Activated CD4-positive, alpha-beta T cell treated with anti-CD3 and anti-CD28 coated beads for 36 hours (primary cell): ENCODE data around the gene PARP15. TPM values are rescaled to one million over a fixed set of nuclear protein-coding genes. Genes with fewer than 3 reads are reported as not detected.
"Not testable (repeated sequence)": the region's sequence is repeated elsewhere in the genome, so short reads cannot be mapped to it uniquely, and the experiment has no call there.

Source experiments
- ATAC-seq: fragments of 200-7000 bp; cut with Tn5 transposase; one replicate; pipeline ENCODE4 v1.10.0; 2021; ENCODE audit warnings: mild to moderate bottlenecking, moderate library complexity
- CTCF ChIA-PET: fragments of 350-600 bp; sonication (Branson Sonifier 250); formaldehyde crosslinking; loops from one replicate; lab custom pipeline; 2021; ENCODE audit warnings: antibody characterized with exemption; lab: Charles Lee
- POLR2A ChIA-PET: fragments of 350-600 bp; sonication (Branson Sonifier 250); formaldehyde crosslinking; loops from one replicate; lab custom pipeline; 2021; ENCODE audit warnings: antibody characterized with exemption, inconsistent platforms; lab: Charles Lee
- DNase-seq: peaks from one replicate; pipeline ENCODE4 v3.0.0-alpha.2; 2020
- H3K27ac Mint-ChIP-seq: one replicate; pipeline ENCODE4 v1.8.0; 2021; ENCODE audit warnings: mixed read lengths
- H3K27me3 Mint-ChIP-seq: one replicate; pipeline ENCODE4 v1.8.0; 2021; ENCODE audit warnings: mixed read lengths
- H3K36me3 Mint-ChIP-seq: one replicate; pipeline ENCODE4 v1.8.0; 2021; ENCODE audit warnings: low read depth, mixed read lengths
- H3K4me1 Mint-ChIP-seq: one replicate; pipeline ENCODE4 v1.8.0; 2021; ENCODE audit warnings: mixed read lengths
- H3K4me3 Mint-ChIP-seq: one replicate; pipeline ENCODE4 v1.8.0; 2021; ENCODE audit warnings: mild to moderate bottlenecking, moderate library complexity, mixed read lengths
- H3K9me3 Mint-ChIP-seq: one replicate; pipeline ENCODE4 v1.8.0; 2021; ENCODE audit warnings: low read depth, mixed read lengths
- intact Hi-C, 2 experiments: fragments of 100-400 bp; cut with DNase I in 1 of 2; cut with micrococcal nuclease in 1 of 2; formaldehyde crosslinking; loops; one replicate each; pipeline versions ENCODE4 v1.14.2 to v1.15.1; 2022 to 2024; cut with DNase I, micrococcal nuclease
- total RNA-seq, 2 experiments: library from RNA; stranded (reverse); gene quantifications; one replicate each; pipeline ENCODE4 v1.2.3, GENCODE V29; 2021

Gene PARP15
- total RNA-seq, 2 experiments from 2014 or later = 7.8 to 8.7 TPM

DNA sequence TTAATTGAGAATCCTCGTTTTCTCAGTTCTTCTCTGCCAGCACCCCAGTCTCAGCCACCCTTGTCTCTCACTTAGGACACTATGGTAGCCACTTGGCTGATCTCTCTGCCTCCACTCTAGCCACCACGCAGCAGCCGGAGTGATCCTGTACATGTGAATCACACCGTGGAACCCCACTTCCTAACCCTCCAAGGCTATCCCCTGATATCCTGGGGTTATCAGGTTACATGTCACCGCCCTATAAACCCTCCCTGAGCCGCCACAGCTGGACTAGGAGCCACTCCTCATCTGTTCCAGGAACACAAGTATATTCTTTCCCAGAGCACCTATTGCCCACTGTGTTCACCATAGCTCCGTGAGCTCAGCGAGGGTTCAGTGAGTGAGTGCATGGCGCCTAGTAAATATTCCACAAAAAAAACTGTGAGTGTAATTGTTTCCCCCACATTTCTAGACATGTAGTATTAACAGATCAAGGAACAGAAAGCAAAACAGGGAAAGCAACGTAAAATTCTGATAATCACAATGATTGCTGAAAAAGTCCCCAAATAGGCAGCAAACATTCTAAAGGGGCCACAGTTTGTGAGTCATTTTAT, 102.5 kb downstream of the PARP15 start:
- peak; percentile 22 for ATAC-seq
- ChIA-PET POLR2A (interaction anchor here (0.6 to 1.8 kb wide), 5 partner anchors 21 to 264 kb away, joined by 3 to 7 read pairs (median 4); partner anchors contain the start of genes DTX3L, HSPBAP1, PARP9 and WDR5B), CTCF (interaction anchor here (0.6 to 4.8 kb wide), 39 partner anchors 8 to 594 kb away, joined by 3 to 58 read pairs (median 5); partner anchors contain the start of genes DTX3L, FAM162A, MIX23 and PARP9)

DNA sequence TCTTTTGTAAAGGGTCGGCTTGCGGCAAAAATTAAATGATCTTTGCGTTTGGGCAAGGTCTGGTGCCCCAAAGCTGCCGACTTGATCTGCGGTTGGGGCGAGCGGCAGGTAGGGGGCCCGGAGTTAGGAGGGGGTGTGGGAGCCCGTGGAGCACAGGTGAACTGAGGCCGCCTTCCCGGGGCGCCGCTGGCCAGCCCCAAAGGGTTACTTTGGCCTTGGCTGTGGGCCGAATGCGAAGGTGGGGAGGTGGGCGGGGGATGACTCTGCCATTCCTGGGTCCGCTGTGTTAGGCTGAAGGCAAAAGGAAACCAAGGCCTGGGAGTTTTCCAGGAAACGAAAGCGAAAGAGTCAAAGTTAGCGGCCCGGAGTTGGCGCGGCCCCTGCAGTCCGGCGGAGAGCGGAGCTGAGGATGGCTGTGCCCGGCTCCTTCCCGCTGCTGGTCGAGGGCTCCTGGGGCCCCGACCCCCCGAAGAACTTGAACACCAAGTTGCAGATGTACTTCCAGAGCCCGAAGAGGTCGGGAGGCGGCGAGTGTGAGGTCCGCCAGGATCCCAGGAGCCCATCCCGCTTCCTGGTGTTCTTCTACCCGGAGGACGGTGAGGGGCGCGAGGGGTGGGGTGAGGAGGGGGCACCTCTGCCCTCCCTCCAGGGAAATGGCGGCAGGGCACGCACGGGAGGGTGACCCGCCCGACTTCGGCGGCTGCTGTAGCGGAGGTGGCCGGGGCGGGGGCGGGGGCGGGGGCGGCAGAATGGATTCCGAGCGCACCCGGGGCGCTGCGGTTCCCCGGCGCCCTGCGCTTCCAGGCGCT, 103.2 kb downstream of the PARP15 start, which contains the start of gene PARP14:
Gene PARP14, plus strand, starts transcription at position 365 of the 809 bp plus-strand sequence. Its CDS starts 45 bp downstream, at position 410.
- ATAC-seq = peak; percentile 71
- H3K27me3 Mint-ChIP-seq = no peaks in the 10 kb centered on the region
- ChIA-PET CTCF (interaction anchor here (1.0 to 4.8 kb wide), 13 partner anchors 8 to 298 kb away, joined by 3 to 58 read pairs (median 12); partner anchors contain the start of genes DTX3L, MIX23 and PARP9), POLR2A (interaction anchor here (0.6 to 1.8 kb wide), 3 partner anchors 113 to 264 kb away, joined by 3 to 7 read pairs (median 4); partner anchors contain the start of genes HSPBAP1 and WDR5B)
- no peaks in the 10 kb centered on the region for H3K9me3 Mint-ChIP-seq
- peak; percentile 80 for DNase-seq
- H3K27ac Mint-ChIP-seq = peak within 1 kb of the TSS; percentile 97
- H3K4me3 Mint-ChIP-seq = peak within 1 kb of the TSS; percentile 95
- intact Hi-C loops = loop anchor here (1.0 to 10.0 kb wide), 7 partner anchors 70 to 846 kb away; partner anchors contain the start of genes WDR5B (in 2 of the 2), EAF2 (in 1 of the 2), HSPBAP1 (in 1 of the 2) and IQCB1 (in 1 of the 2)
- H3K4me1 Mint-ChIP-seq = peaks cover 52% of the 10 kb centered on the region
- H3K36me3 Mint-ChIP-seq = peaks cover 12% of the 10 kb centered on the region

More for the DNA sequence above, 102.5 kb downstream of the PARP15 start:
- Mint-ChIP-seq H3K4me3 (peak overlapping the region; percentile 95), H3K36me3 (peaks cover 9% of the 10 kb centered on the region), H3K4me1 (peaks cover 52% of the 10 kb centered on the region), H3K9me3 (no peaks in the 10 kb centered on the region), H3K27ac (peak overlapping the region; percentile 97), H3K27me3 (no peaks in the 10 kb centered on the region)
- peak; percentile 42 for DNase-seq
- intact Hi-C loops = loop anchor here (1.0 to 10.0 kb wide), 17 partner anchors 11 to 1133 kb away; partner anchors contain the start of genes FAM162A (in 2 of the 2), WDR5B (in 2 of the 2), EAF2 (in 1 of the 2) and HSPBAP1 (in 1 of the 2)

DNA sequence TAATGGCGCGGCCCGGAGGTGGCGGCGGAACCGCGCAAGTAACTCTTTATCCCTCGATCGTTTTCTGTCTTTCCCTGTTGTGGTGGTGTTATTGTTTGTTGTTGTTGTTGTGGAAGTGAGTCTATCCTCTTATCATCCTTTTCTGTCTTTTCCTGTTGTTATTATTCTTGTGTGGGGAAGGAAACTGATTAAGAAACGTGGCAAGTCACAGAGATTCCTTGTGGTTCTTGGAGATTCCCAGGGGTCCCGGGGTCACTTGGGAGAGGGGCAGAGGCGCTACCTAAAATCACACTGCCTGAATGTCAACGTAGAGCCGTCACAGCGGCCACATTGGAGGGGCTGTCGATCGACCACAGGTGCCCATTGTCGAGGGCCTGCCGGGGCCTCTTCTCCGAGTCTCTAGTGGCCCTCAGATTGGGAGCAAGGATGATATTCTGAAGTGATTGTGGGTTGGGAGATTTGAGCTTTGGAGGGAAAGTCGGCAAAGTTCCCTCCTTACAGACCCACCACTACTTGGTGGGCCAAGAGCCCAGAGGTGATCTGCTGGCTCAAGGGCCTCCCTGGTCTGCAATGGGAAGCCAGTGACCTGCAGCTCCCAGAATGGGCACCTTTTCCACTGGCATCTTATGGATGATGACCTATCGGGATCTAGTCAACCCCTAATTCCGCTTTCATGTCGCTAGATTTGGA, 104.0 kb downstream of the PARP15 start:
- DNase-seq = no peak
- POLR2A ChIA-PET = no interaction called here
- CTCF ChIA-PET = interaction anchor here (0.8 to 4.8 kb wide), 7 partner anchors 10 to 288 kb away, joined by 3 to 55 read pairs (median 11); partner anchors contain the start of genes DTX3L and PARP9

DNA sequence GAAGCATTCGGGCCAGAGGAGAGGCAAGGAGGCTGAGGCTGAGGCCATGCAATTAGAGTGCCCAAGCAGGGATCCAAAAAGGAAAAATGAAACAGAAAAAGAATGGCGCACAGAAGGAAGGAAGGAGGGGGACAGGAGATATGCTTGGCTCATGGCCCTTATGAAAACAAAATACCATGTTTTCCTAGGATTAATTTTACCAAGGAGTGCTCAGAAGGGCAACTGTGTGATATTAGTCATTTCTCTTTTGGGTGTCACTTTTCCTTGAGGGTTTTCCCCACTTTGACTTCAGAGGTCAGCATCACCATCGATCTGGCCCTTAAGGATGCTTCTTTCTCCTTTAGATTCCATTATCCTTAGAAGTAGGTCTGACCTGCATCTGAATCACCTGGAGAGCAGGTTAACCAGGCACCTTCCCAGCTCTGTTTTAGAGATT, 104.5 kb downstream of the PARP15 start:
- CTCF ChIA-PET = interaction anchor here (0.8 to 4.8 kb wide), 3 partner anchors 13 to 123 kb away, joined by 3 to 55 read pairs (median 3); no protein-coding TSS in a partner anchor
- Mint-ChIP-seq H3K4me3 (peak overlapping the region; percentile 95), H3K36me3 (peaks cover 18% of the 10 kb centered on the region), H3K27ac (peak overlapping the region; percentile 97), H3K9me3 (no peaks in the 10 kb centered on the region), H3K27me3 (no peaks in the 10 kb centered on the region), H3K4me1 (peaks cover 57% of the 10 kb centered on the region)
- ATAC-seq (no peak), DNase-seq (no peak)
- POLR2A ChIA-PET = no interaction called here
- intact Hi-C loops = loop anchor here in 1 of 2 experiments (2.0 to 10.0 kb wide), 4 partner anchors 111 to 847 kb away; partner anchors contain the start of genes EAF2, HSPBAP1, IQCB1 and SEC22A

More for the DNA sequence above, 104.0 kb downstream of the PARP15 start:
- no peaks in the 10 kb centered on the region for H3K9me3 Mint-ChIP-seq
- H3K4me3 Mint-ChIP-seq = peak overlapping the region; percentile 95
- peak overlapping the region; percentile 97 for H3K27ac Mint-ChIP-seq
- ATAC-seq = no peak
- H3K4me1 Mint-ChIP-seq = peaks cover 52% of the 10 kb centered on the region
- peaks cover 13% of the 10 kb centered on the region for H3K36me3 Mint-ChIP-seq
- H3K27me3 Mint-ChIP-seq = no peaks in the 10 kb centered on the region
- intact Hi-C loops = loop anchor here in 1 of 2 experiments (2.0 to 10.0 kb wide), 4 partner anchors 111 to 847 kb away; partner anchors contain the start of genes EAF2, HSPBAP1, IQCB1 and SEC22A

DNA sequence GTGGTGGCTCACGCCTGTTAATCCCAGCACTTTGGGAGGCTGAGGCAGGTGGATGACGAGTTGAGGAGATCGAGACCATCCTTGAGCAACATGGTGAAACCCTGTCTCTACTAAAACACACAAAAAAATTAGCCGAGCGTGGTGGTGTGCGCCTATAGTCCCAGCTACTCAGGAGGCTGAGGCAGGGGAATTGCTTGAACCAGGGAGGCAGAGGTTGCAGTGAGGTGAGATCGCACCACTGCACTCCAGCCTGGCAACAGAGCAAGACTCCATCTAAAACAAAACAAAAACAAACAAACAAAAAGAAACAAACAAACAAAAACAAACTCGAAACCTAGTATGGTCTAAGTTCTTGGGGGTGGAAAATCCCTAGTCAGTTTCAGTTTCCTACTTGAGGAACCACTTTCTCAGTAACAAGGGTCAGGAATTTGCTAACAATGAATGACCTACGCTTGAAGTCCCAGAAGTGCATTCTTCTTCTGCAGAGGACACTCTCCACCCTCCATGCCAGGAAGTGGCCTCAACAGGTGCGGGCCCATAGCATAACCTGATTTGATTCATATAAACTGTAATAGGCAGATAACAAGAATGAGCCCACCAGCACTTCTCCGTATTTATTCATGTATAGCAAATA, 105.4 kb downstream of the PARP15 start:
- DNase-seq, H3K9me3 Mint-ChIP-seq, ATAC-seq, POLR2A ChIA-PET, H3K27me3 Mint-ChIP-seq, H3K27ac Mint-ChIP-seq: not testable (repeated sequence)
- intact Hi-C loops = loop anchor here in 1 of 2 experiments (5.0 to 10.0 kb wide), 3 partner anchors 519 to 848 kb away; partner anchors contain the start of genes EAF2, IQCB1 and SEC22A
- H3K4me3 Mint-ChIP-seq = peak overlapping the region; percentile 95
- peaks cover 27% of the 10 kb centered on the region for H3K36me3 Mint-ChIP-seq
- peaks cover 59% of the 10 kb centered on the region for H3K4me1 Mint-ChIP-seq
- CTCF ChIA-PET = interaction anchor here (1.0 to 1.4 kb wide), 3 partner anchors 11 to 124 kb away, joined by 3 to 6 read pairs (median 3); no protein-coding TSS in a partner anchor

DNA sequence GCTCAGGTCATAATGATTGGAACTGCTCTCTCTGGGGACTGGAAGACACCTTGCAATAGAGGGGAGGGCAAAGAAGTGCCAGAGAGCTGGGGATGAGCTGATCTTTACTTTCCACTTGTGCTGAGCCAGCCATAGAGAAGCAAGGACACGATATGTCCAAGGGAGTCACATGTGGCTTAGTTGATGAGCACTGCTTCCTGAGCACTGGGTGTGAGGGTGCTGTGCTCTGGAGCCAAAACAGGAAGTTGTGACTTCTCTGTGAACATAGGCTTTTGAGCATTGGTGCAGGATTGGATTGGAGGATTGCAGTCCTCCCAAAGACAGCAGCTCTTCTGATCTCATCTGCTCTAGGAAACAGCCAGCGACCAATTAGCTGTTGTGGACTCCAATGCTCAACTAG, 109.8 kb downstream of the PARP15 start:
- Mint-ChIP-seq H3K27ac (no peak overlapping the region), H3K27me3 (no peaks in the 10 kb centered on the region), H3K4me3 (no peak overlapping the region), H3K36me3 (peaks cover 39% of the 10 kb centered on the region), H3K4me1 (peaks cover 24% of the 10 kb centered on the region), H3K9me3 (no peaks in the 10 kb centered on the region)
- DNase-seq = no peak
- CTCF ChIA-PET = interaction anchor here (0.5 to 3.1 kb wide), 9 partner anchors 8 to 606 kb away, joined by 3 to 12 read pairs (median 3); partner anchors contain the start of genes DTX3L and PARP9
- POLR2A ChIA-PET = interaction anchor here (0.6 to 0.9 kb wide), 2 partner anchors 11 to 173 kb away, joined by 3 to 6 read pairs; partner anchors contain the start of gene KPNA1
- intact Hi-C loops = loop anchor here in 1 of 2 experiments (10.0 kb wide), 1 partner anchor 852 kb away; the partner anchor contains the start of genes EAF2 and IQCB1
- peak; percentile 24 for ATAC-seq

Other genes with a start within 250 kb of the PARP15 start
- gene MIX23, start 194.4 kb upstream of the PARP15 start, total RNA-seq = 100 to 1,000 TPM; 148 to 250 TPM
- 100 to 1,000 TPM; 163 to 181 TPM for gene FAM162A, start 193.5 kb upstream of the PARP15 start, total RNA-seq
- 1 to 10 TPM; 2.6 to 2.8 TPM for gene WDR5B, start 161.6 kb upstream of the PARP15 start, total RNA-seq
- 10 to 100 TPM; 37.5 to 42.6 TPM for gene KPNA1, start 62.7 kb upstream of the PARP15 start, total RNA-seq
- gene PARP9, start 13.3 kb upstream of the PARP15 start, total RNA-seq = 10 to 100 TPM; 39.9 to 46.0 TPM
- 10 to 100 TPM; 42.0 to 52.0 TPM for gene DTX3L, start 13.3 kb upstream of the PARP15 start, total RNA-seq
- 10 to 100 TPM; 51.6 to 57.9 TPM for gene PARP14, start 103.2 kb downstream of the PARP15 start, total RNA-seq
- gene HSPBAP1, start 216.2 kb downstream of the PARP15 start, total RNA-seq = 1 to 10 TPM; 3.9 to 4.4 TPM
- gene SLC49A4, start 217.4 kb downstream of the PARP15 start, total RNA-seq = 1 to 10 TPM; 1.4 to 2.2 TPM